GM13977 (cell line): Measurements from ENCODE around the gene RGSL1.

Source experiments
- DNase-seq: peaks from one replicate; pipeline ENCODE4 v3.0.0; 2012; ENCODE audit warnings: low spot score
- in situ Hi-C: fragments of 300-500 bp; cut with MboI; formaldehyde crosslinking; loops from one replicate; pipeline ENCODE4 v1.12.0; 2022; ENCODE audit warnings: low sequenced_read_pairs, low pct_unique_long_range_greater_than_20kb, mixed read lengths, inconsistent platforms; ENCODE audit not compliant: unreplicated experiment
- TF ChIP-seq, protein P1 (sequence below): IDR thresholded peaks from 2 replicates; pipeline ENCODE4 v1.5.1; 2012; ENCODE audit warnings: mild to moderate bottlenecking, control low read depth; ENCODE audit not compliant: insufficient read depth; ENCODE audit errors: extremely low read depth, missing control alignments

RGSL1 gene

GRCh38 chr1:182549811-182550210 lies 99.9 kb downstream of the RGSL1 start:
- TF ChIP-seq, protein P1, sequence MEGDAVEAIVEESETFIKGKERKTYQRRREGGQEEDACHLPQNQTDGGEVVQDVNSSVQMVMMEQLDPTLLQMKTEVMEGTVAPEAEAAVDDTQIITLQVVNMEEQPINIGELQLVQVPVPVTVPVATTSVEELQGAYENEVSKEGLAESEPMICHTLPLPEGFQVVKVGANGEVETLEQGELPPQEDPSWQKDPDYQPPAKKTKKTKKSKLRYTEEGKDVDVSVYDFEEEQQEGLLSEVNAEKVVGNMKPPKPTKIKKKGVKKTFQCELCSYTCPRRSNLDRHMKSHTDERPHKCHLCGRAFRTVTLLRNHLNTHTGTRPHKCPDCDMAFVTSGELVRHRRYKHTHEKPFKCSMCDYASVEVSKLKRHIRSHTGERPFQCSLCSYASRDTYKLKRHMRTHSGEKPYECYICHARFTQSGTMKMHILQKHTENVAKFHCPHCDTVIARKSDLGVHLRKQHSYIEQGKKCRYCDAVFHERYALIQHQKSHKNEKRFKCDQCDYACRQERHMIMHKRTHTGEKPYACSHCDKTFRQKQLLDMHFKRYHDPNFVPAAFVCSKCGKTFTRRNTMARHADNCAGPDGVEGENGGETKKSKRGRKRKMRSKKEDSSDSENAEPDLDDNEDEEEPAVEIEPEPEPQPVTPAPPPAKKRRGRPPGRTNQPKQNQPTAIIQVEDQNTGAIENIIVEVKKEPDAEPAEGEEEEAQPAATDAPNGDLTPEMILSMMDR: no peak
- in situ Hi-C loops: no loop called here
- DNase-seq: no peak

DNA sequence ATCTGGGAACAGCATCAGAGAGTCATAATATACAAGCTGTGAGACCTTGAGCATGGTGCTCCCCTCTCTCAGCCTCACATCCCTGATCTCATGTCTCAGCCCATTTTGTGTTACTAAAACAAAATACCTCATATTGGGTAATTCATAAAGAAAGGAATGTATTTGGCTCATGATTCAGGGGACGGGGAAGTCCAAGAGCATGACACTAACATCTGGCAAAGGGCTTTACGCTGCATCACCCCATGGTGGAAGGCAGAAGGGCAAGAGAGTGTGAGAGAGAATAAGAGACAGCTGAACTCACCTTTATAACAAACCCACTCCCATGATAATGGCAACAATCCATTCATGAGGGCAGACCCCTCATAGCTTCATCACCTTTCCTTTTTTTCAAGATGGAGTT lies 102.6 kb downstream of the RGSL1 start:
- TF ChIP-seq, protein P1: no peak
- DNase-seq: no peak
- in situ Hi-C loops: no loop called here

- TF ChIP-seq, protein P1: no peak
- in situ Hi-C loops: no loop called here
- DNase-seq: no peak
Observed at GRCh38 chr1:182555493-182555892, 105.5 kb downstream of the RGSL1 start.

- no peak for DNase-seq
- in situ Hi-C loops: no loop called here
- TF ChIP-seq, protein P1: no peak
Observed at GRCh38 chr1:182556279-182556678, 106.3 kb downstream of the RGSL1 start.

DNA sequence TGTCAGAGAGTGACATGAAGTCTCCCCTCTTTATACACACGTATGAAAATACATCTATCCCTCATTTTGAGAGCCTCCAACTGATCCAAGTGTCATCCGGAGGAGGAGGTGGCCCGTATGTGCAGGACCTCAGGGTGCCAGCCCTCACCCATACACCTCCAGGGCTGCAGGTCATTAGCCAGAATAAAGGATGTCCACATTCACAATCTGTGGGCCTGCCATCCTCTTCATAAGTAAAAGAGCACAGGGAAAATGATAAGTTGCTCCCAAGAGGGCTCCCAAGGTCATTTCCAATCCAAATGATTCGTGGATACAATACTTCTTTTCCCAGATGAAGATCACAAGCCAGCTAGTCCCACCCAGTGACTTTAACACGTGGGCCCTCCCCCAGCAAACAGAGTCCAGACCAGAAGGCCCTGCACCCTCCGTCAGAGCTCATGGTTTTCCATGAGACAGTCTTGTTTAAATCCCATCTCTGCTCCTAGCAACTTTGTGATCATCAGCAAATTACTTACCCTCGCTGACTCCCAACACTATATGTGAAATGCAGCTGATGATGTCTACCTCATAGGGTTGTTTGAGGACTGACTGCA lies 110.5 kb downstream of the RGSL1 start:
- no peak for DNase-seq
- in situ Hi-C loops: no loop called here
- TF ChIP-seq, protein P1: no peak

- in situ Hi-C loops: no loop called here
- TF ChIP-seq, protein P1: no peak
- no peak for DNase-seq
Observed at GRCh38 chr1:182561456-182561855, 111.5 kb downstream of the RGSL1 start.
